ENCODE data around the gene ZFHX3. TPM values are rescaled to one million over a fixed set of nuclear protein-coding genes. Genes with fewer than 3 reads are reported as not detected.

The ZFHX3 gene
- polyA plus RNA-seq, 1 donor (not counting 4 experiments of a cell fraction or from before 2014, with no cell fraction given): 1.2 TPM

DNA sequence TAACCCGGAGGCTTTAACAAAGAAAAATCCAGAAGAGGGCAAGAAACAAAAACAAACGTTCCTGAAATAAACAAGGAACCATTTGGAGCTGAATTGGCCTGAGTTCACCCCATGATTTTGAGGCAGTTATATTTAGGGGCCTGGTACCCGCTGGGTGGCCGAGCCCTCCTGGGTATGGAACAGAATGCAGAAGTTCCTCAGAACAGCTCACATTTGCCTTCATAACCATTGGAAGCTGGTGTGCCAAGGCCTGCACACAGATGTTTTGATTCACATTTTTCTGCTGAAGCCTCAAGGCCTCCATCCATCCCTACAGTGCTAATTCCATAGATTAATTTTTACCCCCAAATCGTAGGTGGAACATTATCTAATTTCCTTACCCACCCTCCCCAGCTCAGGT, 3.3 kb upstream of the ZFHX3 start:
- no peak overlapping the region for H3K4me3 ChIP-seq (ENCODE audit: control insufficient read depth in 2 of 3, extremely low read depth in 1 of 3, insufficient read depth in 2 of 3, low read depth in 1 of 3, low read length in 3 of 3)
- DNase-seq (ENCODE audit: low read depth, low spot score): no peak
- no peak overlapping the region for H3K27ac ChIP-seq (ENCODE audit: control insufficient read depth, insufficient read depth, low read length)
- peaks cover 3% of the 10 kb centered on the region for H4K20me1 ChIP-seq (ENCODE audit: control insufficient read depth, extremely low read depth, insufficient read depth, low read length)
- no peak for TF ChIP-seq EZH2 (IDR thresholded peaks at IDR 0.05; ENCODE audit: low read length)
- TF ChIP-seq, protein P1, sequence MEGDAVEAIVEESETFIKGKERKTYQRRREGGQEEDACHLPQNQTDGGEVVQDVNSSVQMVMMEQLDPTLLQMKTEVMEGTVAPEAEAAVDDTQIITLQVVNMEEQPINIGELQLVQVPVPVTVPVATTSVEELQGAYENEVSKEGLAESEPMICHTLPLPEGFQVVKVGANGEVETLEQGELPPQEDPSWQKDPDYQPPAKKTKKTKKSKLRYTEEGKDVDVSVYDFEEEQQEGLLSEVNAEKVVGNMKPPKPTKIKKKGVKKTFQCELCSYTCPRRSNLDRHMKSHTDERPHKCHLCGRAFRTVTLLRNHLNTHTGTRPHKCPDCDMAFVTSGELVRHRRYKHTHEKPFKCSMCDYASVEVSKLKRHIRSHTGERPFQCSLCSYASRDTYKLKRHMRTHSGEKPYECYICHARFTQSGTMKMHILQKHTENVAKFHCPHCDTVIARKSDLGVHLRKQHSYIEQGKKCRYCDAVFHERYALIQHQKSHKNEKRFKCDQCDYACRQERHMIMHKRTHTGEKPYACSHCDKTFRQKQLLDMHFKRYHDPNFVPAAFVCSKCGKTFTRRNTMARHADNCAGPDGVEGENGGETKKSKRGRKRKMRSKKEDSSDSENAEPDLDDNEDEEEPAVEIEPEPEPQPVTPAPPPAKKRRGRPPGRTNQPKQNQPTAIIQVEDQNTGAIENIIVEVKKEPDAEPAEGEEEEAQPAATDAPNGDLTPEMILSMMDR (optimal IDR thresholded peaks at IDR 0.05 in 1 of 3, IDR thresholded peaks at IDR 0.05 in 1 of 3, conservative IDR thresholded peaks at IDR 0.05 in 1 of 3; ENCODE audit: extremely low read depth in 1 of 3, insufficient read depth in 2 of 3, low read length in 3 of 3): no peak
- H3K4me1 ChIP-seq (ENCODE audit: control insufficient read depth, extremely low read depth, insufficient read depth, low read length): peaks cover 38% of the 10 kb centered on the region
- no peak overlapping the region for H3K4me2 ChIP-seq (ENCODE audit: control insufficient read depth, extremely low read depth, insufficient read depth, low read depth, low read length)
- no peaks in the 10 kb centered on the region for H3K36me3 ChIP-seq (ENCODE audit: control insufficient read depth in 2 of 2, extremely low read depth in 1 of 2, insufficient read depth in 2 of 2, low read length in 2 of 2)
- H2AFZ ChIP-seq (ENCODE audit: control insufficient read depth, low read length): no peak overlapping the region
- dilution Hi-C loops (cut with MboI; ENCODE audit: extremely low pct_ligation_motif_present, low sequenced_read_pairs): no loop called here
- H3K9me3 ChIP-seq (ENCODE audit: control insufficient read depth, low read depth, low read length): no peaks in the 10 kb centered on the region
- no peaks in the 10 kb centered on the region for H3K9me1 ChIP-seq (ENCODE audit: control insufficient read depth, extremely low read depth, insufficient read depth, low read length)
- H3K27me3 ChIP-seq (ENCODE audit: control insufficient read depth, extremely low read depth, insufficient read depth, low read length): no peaks in the 10 kb centered on the region
- H3K79me2 ChIP-seq (ENCODE audit: control insufficient read depth, insufficient read depth, low read length): peaks cover 39% of the 10 kb centered on the region
- FAIRE-seq: no peak
- no peak overlapping the region for H3K9ac ChIP-seq (ENCODE audit: control insufficient read depth, extremely low read depth, insufficient read depth, low read length)

DNA sequence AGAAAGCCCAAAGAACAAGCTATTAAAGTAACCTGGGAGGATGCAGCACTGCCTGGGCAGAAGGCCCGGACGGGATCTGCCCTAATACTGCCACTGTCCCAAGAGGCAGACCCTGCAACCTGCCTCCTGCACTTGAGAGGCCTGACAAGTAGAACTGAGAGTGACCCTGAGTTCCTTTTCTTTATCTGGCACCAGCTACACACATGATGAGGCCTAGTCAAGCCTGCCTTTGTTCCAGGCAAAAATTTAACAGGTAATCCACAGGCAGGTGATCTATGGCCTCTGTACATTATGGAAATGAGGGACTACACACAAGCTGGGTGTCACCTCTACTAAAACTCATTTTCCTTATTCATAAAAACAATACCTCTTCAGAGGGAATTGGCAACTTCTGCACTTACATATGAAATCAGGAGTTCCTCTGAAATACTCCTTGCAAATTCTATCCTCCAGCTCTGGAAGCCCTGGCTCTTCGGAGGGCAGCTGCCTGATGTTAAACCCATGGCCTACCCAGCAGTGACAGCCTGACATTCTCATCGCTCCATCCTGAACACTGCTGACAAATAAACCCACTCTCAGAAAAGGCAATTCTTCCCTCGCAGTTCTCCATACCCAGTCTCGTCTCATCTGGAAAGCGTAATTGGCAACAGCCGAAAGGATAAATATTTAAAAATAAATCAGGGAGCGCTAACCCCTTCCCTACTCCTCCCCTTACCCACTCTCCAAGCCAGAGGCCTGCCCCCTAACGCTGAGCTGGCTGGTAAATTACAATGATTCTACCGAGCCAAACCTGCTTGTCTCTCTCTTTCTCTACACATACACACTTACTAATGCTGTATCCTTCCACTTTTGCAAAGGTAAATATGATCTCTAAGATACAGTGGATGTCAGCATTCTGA, 2.5 kb upstream of the ZFHX3 start:
- no peak overlapping the region for H3K4me3 ChIP-seq (ENCODE audit: control insufficient read depth in 2 of 3, extremely low read depth in 1 of 3, insufficient read depth in 2 of 3, low read depth in 1 of 3, low read length in 3 of 3)
- no peaks in the 10 kb centered on the region for H3K27me3 ChIP-seq (ENCODE audit: control insufficient read depth, extremely low read depth, insufficient read depth, low read length)
- DNase-seq (ENCODE audit: low read depth, low spot score) (no peak), FAIRE-seq (no peak)
- TF ChIP-seq, protein P1 (optimal IDR thresholded peaks at IDR 0.05 in 1 of 3, IDR thresholded peaks at IDR 0.05 in 1 of 3, conservative IDR thresholded peaks at IDR 0.05 in 1 of 3; ENCODE audit: extremely low read depth in 1 of 3, insufficient read depth in 2 of 3, low read length in 3 of 3): no peak
- no peak for TF ChIP-seq EZH2 (IDR thresholded peaks at IDR 0.05; ENCODE audit: low read length)
- peaks cover 31% of the 10 kb centered on the region for H3K4me1 ChIP-seq (ENCODE audit: control insufficient read depth, extremely low read depth, insufficient read depth, low read length)
- H2AFZ ChIP-seq (ENCODE audit: control insufficient read depth, low read length): no peak overlapping the region
- H3K79me2 ChIP-seq (ENCODE audit: control insufficient read depth, insufficient read depth, low read length): peaks cover 38% of the 10 kb centered on the region
- no peaks in the 10 kb centered on the region for H3K9me1 ChIP-seq (ENCODE audit: control insufficient read depth, extremely low read depth, insufficient read depth, low read length)
- dilution Hi-C loops (cut with MboI; ENCODE audit: extremely low pct_ligation_motif_present, low sequenced_read_pairs): no loop called here
- no peaks in the 10 kb centered on the region for H3K36me3 ChIP-seq (ENCODE audit: control insufficient read depth in 2 of 2, extremely low read depth in 1 of 2, insufficient read depth in 2 of 2, low read length in 2 of 2)
- no peak overlapping the region for H3K9ac ChIP-seq (ENCODE audit: control insufficient read depth, extremely low read depth, insufficient read depth, low read length)
- no peak overlapping the region for H3K4me2 ChIP-seq (ENCODE audit: control insufficient read depth, extremely low read depth, insufficient read depth, low read depth, low read length)
- peaks cover 3% of the 10 kb centered on the region for H4K20me1 ChIP-seq (ENCODE audit: control insufficient read depth, extremely low read depth, insufficient read depth, low read length)
- H3K27ac ChIP-seq (ENCODE audit: control insufficient read depth, insufficient read depth, low read length): no peak overlapping the region
- no peaks in the 10 kb centered on the region for H3K9me3 ChIP-seq (ENCODE audit: control insufficient read depth, low read depth, low read length)
